ENCODE measurements around the gene MAGI2.

MAGI2 gene
- 0.18 to 0.22 reads per million in 2 experiments for total RNA-seq

DNA sequence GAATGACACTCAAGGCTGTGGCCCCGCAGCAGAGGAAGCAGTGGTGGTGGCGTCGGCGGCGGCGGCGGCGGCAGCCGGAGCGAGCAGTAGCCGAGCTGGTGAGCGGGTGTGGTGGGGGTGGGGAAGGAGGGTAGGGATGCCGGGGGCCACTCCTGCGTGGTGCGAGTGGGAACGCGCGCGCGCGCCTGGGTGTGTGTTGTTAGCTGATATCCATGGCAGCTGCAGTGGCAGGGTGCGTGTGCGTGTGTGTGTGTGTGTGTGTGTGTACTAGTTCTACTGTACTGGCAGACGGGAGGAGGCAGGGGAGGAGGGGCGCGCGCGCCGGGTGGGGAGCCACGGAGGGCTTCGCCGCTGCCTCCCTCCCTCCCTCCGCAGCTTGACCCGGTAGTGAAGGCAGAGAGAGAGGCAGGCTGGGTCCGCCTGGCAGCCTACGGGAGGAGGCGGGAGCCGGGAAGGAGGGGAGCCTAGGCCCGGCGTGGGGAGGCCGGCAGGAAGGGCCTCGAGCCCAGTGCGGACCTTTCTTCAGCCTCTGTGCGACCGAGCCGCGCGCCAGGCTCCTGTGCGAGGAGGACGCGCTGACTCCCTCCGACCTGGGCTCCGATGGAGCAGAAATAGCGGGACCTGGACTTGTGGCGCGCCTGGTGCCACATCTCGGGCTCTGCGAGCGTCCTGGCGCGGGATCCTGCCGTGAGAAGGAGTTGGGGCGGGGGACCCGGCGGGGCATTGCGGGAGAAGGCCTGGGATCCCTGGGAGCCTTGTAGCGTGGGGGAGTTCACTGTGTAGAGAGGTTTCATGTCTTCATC, at the start of gene MAGI2:
MAGI2 (minus strand) TSS at position 110 of the 803 bp plus-strand sequence. CDS start 347 bp downstream, outside the sequence.
- no peak for DNase-seq (ENCODE audit: low read depth)

DNA sequence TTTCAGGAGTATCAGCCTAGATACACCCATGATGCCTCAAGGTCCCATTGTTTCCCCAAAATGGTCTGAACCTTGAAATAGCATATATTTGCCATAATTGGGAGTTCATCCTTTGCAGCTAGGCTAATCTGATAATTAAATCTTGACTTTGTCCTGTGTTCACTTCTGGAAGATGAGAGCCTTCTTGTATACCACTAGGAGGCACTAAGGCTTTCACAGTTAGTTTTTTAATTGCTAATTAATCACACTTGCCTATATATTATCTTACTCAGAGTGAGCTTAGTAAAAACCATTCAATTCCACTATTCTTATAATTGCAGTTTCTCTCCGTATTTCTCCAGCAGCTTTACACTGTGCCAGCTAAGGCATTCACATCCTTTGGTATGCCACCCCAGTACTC, 48.7 kb upstream of the MAGI2 start:
- DNase-seq (ENCODE audit: low read depth), result no peak

DNA sequence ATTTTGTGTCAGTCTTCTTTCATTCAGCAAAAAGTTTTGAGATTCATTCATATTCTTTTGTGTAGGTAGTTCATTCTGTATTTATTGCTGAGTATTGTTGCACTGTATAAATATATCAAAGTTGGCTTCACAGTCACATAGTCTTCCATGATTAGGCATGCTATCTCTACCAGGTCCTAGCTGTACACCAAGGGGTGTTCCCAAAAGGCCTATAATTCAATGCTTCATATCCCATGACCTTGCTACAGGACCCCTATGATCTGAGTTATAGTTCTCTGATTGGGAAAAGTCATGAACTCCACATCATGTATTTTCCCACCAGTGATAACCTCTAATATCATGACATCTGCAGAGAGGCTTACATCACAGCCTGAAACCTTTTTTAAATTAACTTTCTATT, 47.3 kb upstream of the MAGI2 start:
- no peak for DNase-seq (ENCODE audit: low read depth)

GRCh38 chr7:79497728-79498127, 44.3 kb upstream of the MAGI2 start:
- no peak for DNase-seq (ENCODE audit: low read depth)

GRCh38 chr7:79495544-79496272, 42.2 kb upstream of the MAGI2 start:
- no peak for DNase-seq (ENCODE audit: low read depth)

DNA sequence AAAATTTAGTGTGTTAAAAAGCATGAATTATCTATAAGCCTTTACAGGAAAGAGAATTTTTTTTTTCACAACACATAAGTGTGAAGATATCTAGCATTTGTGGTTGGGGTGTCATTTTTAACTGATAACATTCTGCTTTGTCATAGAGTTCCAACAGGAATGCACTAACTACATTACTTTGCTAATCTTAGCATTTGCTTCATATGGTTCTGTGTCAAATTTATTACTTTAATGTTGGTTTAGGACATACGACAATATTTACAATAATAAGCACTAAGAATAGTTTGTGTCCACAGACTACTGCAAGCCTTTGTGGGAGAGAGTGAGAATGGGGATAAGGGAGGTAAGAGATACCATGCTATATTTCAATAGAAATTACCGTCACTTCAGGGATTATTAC, 40.6 kb upstream of the MAGI2 start:
- no peak for DNase-seq (ENCODE audit: low read depth)

- DNase-seq (ENCODE audit: low read depth), result no peak
These were observed 35.9 kb upstream of the MAGI2 start for GRCh38 chr7:79489371-79489770.

GRCh38 chr7:79478386-79478785, 24.9 kb upstream of the MAGI2 start:
- DNase-seq (ENCODE audit: low read depth), result no peak

- DNase-seq (ENCODE audit: low read depth), result no peak
These were observed 22.0 kb upstream of the MAGI2 start for GRCh38 chr7:79475455-79475854.

DNA sequence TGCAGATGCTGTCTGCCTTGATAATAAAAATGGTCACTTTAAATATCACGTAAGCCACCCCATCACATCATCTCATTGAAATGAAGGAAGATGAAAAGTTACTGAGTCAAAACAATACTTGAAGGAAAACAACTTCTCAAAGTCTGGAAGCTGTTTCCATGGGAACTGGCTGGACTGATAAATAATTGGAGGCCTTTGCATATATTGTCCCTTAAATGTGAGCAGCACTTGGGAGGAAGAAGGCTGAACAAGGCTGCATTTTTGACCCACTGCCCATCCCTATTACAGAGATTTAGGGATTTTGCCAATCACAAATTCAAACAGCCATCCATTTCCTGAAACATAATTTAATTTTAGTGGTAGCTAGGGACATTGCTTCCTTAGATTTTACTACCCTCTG, 18.2 kb upstream of the MAGI2 start:
- DNase-seq (ENCODE audit: low read depth), result no peak

DNA sequence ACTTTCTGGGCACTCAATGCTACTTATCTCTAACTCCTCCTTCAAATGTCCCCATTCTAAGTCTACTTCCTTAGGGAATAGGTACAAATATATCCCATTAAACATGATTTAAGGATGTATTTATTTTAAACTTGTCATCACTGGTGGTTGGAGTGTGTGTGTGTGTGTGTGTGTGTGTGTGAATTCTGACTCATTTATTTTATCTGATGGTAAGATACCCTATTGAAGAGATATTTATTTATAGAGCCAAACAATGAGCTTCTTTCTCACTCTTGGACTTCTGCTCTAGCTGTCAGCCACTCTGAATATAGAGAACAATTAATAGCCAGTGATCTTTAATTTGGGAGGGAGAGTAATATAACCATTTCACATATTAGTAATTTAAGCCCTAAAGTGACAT, 17.8 kb upstream of the MAGI2 start:
- DNase-seq (ENCODE audit: low read depth), result no peak

DNA sequence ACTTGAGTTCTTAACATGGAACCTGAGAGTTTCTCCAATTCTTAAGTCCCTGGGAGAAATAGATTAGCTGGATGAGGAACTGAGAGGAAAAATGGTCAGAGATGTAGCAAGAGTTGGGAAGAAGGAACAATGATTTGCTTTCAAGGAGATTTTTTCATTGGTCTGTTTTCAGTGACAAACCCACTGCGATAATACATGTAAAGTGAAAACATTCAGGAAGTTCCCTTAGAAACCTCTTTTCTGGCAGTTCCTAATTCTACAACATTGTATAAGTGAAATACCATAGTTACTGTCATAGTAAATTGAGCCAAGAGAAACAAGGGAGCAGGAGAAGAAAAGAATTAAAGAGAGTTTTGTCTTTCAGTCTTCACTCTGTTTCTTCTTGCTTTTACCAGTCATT, 12.1 kb upstream of the MAGI2 start:
- no peak for DNase-seq (ENCODE audit: low read depth)

DNA sequence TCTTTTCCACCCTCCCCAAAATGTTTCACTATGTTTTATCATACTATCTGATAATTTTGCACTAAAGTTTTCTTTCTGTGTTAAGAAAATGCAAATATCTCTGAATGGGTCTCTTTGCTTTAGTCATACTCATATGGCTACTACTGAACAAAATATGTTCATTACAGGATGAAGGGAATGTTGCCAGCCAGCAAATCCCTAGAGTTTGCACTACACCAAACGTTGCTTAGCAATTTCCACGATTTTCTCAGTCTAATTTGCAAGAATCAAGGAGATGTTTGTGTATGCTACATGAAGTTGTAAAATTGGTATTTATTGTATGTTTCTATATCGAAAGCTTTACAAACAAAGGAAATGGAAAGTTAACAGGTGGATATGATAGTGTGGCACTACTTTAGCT, 10.6 kb upstream of the MAGI2 start:
- DNase-seq (ENCODE audit: low read depth), result no peak

DNA sequence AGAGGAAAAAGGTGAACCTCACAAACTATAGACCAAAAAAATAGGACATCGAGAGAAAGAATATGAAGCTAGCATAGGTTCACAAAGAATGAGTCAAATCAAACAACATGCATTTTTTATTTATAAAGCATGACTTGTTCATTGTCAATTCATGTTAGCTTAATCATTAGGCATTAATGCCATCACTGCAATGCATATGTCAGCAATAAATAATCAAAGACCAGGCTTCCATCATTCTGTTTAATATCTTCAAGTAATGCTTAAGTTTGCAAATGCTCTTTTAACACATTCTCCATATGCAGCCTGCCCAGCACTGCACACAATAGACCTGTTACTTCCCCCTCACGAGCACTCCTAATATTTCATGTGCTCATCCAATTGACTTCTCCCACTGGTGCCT, 8.9 kb upstream of the MAGI2 start:
- DNase-seq (ENCODE audit: low read depth), result no peak

GRCh38 chr7:79461660-79462059, 8.2 kb upstream of the MAGI2 start:
- DNase-seq (ENCODE audit: low read depth), result no peak

- DNase-seq (ENCODE audit: low read depth), result no peak
These were observed 5.9 kb upstream of the MAGI2 start for GRCh38 chr7:79459381-79459780.

- no peak for DNase-seq (ENCODE audit: low read depth)
These were observed 5.3 kb upstream of the MAGI2 start for GRCh38 chr7:79458796-79459195.

- DNase-seq (ENCODE audit: low read depth), result no peak
These were observed 1.8 kb upstream of the MAGI2 start for GRCh38 chr7:79455173-79455790.

DNA sequence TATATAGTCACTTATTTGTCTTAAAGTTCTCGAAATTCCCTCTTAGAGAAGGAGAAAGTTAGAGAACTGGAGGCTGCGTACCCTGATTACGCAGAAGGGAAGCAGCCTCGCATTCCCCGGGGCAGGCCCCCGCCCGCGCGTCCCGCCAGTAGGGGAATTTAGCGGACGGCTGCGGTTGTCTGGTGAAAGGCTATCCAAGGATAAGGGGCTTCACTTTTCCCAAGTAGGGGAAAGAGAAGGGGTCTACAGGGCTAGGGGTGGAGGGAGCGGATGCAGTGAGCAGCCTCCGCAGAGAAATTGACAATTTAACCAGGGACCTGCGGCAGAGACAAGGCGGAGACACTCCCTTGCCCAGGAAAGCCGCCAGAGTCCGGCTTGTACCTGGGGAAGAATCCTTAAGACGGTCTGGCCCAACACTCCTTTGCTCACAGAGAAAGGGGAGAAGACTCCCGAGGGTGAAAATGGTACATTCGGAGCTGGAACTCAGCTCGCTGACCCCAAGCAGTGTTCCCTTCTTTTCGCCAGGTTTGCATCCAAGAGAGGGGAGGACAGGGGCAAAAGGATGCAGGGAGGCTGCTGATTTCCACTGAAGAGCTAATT, 994 bp upstream of the MAGI2 start:
- no peak for DNase-seq (ENCODE audit: low read depth)

GRCh38 chr7:79453266-79453557, 255 bp downstream of the MAGI2 start:
- DNase-seq (ENCODE audit: low read depth), result no peak

DNA sequence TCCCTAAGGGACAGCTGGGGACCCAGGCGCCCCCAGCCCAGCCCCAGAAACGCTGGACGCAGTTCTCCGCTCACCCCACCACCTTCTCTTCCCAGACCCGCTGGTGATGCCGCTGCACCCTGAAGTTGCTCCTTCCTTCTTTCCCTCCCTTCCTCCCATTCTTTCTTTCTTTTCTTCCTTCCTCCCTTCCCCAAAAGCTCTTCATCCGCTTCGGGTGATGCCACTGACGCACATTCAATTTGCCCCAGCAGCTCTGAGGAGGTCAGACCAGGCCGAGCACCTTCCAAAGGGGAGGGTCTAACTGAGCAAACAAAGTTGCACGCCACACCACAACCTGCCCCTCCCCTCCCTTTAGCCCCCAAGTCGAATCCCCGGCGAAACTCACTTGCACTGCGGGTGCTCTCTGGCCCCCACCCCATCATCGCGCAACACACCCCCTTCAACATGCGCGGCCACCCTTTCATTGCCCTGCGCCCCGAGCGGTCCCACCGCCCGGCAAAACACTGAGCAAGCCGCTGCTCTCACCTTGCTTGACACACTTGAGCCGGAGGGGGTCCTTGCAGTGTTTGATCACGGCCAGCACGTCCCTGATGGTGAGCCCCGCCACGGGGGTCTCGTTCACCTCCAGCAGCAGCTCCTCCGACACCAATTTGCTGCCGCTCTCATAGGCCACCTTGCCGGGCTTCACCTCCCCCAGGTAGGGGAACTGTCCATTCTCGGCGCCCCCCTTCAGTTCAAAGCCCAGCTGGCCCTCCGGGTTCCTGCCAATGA, 787 bp downstream of the MAGI2 start:
- DNase-seq (ENCODE audit: low read depth), result no peak

- DNase-seq (ENCODE audit: low read depth), result no peak
These were observed 1.4 kb downstream of the MAGI2 start for GRCh38 chr7:79452032-79452494.
